NB4 (cell line): Measurements from ENCODE around the gene ABHD5.

ENCODE experiments used
- DNase-seq: peaks from one replicate; pipeline ENCODE4 v3.0.0; 2010; ENCODE audit warnings: low read depth
- H3K4me3 ChIP-seq: one replicate; pipeline ENCODE4 v1.5.1; 2011; ENCODE audit warnings: mild to moderate bottlenecking, low read depth, low read length, moderate library complexity
- MYC ChIP-seq: IDR thresholded peaks from 2 replicates; pipeline ENCODE4 v1.6.1; 2011; ENCODE audit warnings: low read depth, low read length
- POLR2A ChIP-seq: IDR thresholded peaks from 2 replicates; pipeline ENCODE4 v1.6.1; 2011; ENCODE audit warnings: mild to moderate bottlenecking; ENCODE audit not compliant: insufficient read length; ENCODE audit errors: extremely low read depth
- TF ChIP-seq, protein P1 (sequence below): IDR thresholded peaks from 2 replicates; pipeline ENCODE4 v1.6.1; 2011; ENCODE audit warnings: low read depth, low read length
- TF ChIP-seq, protein P2 (sequence below): IDR thresholded peaks from one replicate; pipeline ENCODE4 v1.5.1; 2012; ENCODE audit warnings: low read depth, low read length

The ABHD5 gene

DNA sequence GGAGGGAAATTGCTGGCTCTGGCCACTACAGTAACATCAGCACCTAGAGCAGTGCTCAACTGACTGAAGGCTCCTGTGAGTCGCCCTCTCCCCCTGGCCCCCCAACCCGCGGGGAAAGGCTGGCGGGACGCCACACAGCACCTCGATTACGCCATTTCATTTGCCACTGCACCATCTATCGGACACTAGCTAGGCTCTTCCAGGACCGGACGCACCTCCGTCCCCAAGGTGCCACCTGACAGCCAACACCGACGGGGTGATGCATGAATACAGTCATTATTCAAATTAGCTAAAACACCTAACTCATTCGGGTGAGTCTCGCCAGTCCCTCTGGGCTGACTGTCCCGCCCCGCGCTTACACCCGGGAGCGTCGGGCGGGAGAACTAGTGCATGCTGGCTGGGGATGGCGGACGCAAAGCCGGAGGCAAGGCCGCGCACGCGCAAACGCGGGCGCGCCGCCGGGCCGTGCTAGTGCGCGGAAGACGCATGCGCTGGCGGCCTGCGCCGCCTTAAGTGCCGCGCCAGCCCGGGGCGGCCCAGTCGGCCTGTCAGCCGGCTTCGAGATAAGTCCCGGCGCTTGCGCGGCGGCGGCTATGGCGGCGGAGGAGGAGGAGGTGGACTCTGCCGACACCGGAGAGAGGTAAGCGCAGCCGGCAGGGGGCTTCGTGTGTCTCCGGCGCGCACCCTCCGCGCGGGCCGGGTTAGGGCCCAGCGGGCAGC is at the start of gene ABHD5:
Gene ABHD5, plus strand, starts transcription at position 539 of the 720 bp plus-strand sequence. Its CDS starts 55 bp downstream, at position 594.
- peak; percentile 95 for DNase-seq
- TF ChIP-seq, protein P1, sequence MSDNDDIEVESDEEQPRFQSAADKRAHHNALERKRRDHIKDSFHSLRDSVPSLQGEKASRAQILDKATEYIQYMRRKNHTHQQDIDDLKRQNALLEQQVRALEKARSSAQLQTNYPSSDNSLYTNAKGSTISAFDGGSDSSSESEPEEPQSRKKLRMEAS: peak; percentile 91
- TF ChIP-seq, protein P2, sequence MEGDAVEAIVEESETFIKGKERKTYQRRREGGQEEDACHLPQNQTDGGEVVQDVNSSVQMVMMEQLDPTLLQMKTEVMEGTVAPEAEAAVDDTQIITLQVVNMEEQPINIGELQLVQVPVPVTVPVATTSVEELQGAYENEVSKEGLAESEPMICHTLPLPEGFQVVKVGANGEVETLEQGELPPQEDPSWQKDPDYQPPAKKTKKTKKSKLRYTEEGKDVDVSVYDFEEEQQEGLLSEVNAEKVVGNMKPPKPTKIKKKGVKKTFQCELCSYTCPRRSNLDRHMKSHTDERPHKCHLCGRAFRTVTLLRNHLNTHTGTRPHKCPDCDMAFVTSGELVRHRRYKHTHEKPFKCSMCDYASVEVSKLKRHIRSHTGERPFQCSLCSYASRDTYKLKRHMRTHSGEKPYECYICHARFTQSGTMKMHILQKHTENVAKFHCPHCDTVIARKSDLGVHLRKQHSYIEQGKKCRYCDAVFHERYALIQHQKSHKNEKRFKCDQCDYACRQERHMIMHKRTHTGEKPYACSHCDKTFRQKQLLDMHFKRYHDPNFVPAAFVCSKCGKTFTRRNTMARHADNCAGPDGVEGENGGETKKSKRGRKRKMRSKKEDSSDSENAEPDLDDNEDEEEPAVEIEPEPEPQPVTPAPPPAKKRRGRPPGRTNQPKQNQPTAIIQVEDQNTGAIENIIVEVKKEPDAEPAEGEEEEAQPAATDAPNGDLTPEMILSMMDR: peak; percentile 16
- TF ChIP-seq MYC (peak; percentile 59), POLR2A (peak; percentile 99)

GRCh38 chr3:43641306-43642114 is 49.2 kb upstream of the ABHD5 start:
- H3K4me3 ChIP-seq: no peak overlapping the region
- TF ChIP-seq MYC (0 out of 2 replicates have a peak, but pooled peaks have one; percentile 11), POLR2A (no peak)
- TF ChIP-seq, protein P1: no peak
- TF ChIP-seq, protein P2: no peak
- DNase-seq: peak; percentile 30

More for the DNA sequence above, at the start of gene ABHD5:
- H3K4me3 ChIP-seq: peak within 1 kb of the TSS; percentile 89

GRCh38 chr3:43644443-43644842 is 46.3 kb upstream of the ABHD5 start:
- H3K4me3 ChIP-seq: no peak overlapping the region
- DNase-seq: no peak
- no peak for TF ChIP-seq MYC
- TF ChIP-seq POLR2A: no peak
- TF ChIP-seq, protein P2: no peak
- TF ChIP-seq, protein P1: no peak

DNA sequence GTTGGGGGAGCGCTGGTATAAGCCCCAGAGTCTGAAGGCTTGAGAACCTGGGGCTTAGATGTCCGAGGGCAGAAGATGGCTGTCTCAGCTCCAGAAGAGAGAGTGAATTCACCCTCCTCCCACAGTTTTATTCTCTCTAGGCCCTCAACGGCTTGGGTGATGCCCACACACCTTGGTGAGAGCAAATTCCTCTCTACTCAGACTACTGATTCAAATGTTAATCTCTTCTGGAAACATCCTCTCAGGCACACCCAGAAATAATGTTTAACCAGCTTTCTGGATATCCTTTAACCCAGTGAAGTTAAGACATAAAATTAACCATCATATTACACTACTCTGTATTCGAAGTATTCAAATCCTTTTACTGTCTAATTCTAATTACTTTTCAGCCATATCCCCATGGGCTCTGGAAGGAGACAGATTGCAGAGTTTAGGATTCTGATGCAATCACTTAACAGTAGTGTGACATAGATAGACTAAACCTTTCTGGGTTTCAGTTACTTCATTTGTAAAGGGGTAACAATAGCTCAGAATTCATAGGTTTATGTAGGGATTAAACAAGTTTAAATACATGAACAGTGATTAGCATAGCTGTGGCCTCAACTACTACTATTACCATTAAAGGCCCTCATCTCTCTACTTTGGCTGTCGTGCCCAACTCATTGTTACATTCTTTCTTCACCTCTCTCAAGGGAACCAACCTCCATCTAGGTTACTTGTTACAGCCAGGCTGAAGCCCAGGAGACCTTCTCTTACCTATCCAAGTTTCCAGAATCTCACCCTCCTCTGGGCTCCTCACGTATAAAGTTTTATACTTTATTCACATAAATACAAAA is 43.2 kb upstream of the ABHD5 start:
- TF ChIP-seq, protein P1: no peak
- TF ChIP-seq, protein P2: no peak
- TF ChIP-seq MYC (no peak), POLR2A (no peak)
- no peak overlapping the region for H3K4me3 ChIP-seq
- DNase-seq: no peak

GRCh38 chr3:43648957-43649356 is 41.8 kb upstream of the ABHD5 start:
- no peak for DNase-seq
- TF ChIP-seq POLR2A (no peak), MYC (no peak)
- TF ChIP-seq, protein P1: no peak
- TF ChIP-seq, protein P2: no peak
- H3K4me3 ChIP-seq: no peak overlapping the region
